Pericardium fibroblast (primary cell): ENCODE measurements around the gene FOXJ2. TPM values are rescaled to one million over a fixed set of nuclear protein-coding genes. Genes with fewer than 3 reads are reported as not detected.

ENCODE experiments used
- total RNA-seq: library from RNA; depleted of rRNA; stranded (reverse); fragments of >200 nt; gene quantifications from 2 replicates; pipeline ENCODE4 v1.2.3, GENCODE V29; 2015

Gene FOXJ2
- total RNA-seq: 10.4 and 11.4 TPM in 2 replicates

GRCh38 chr12:8032242-8033152 is at the start of gene FOXJ2:
Gene FOXJ2 (plus strand): TSS chr12:8032716. CDS start chr12:8039833, 7,117 bp downstream.

GRCh38 chr12:8065991-8066594 is 33.6 kb downstream of the FOXJ2 start, which contains the start of gene C3AR1:
Gene C3AR1 (minus strand): TSS chr12:8066359. CDS start chr12:8060185, 6,174 bp downstream.

Other genes with a start within 250 kb of the FOXJ2 start
- gene NANOG, start 243.3 kb upstream of the FOXJ2 start, total RNA-seq: not detected in 2 replicates
- not detected in 2 replicates for gene SLC2A14, start 159.8 kb upstream of the FOXJ2 start, total RNA-seq
- 31.7 and 52.7 TPM in 2 replicates for gene SLC2A3, start 96.5 kb upstream of the FOXJ2 start, total RNA-seq
- gene C3AR1, start 33.6 kb downstream of the FOXJ2 start, total RNA-seq: not detected in 2 replicates
- 23.8 and 25.1 TPM in 2 replicates for gene NECAP1, start 49.6 kb downstream of the FOXJ2 start, total RNA-seq
- not detected in 2 replicates for gene CLEC4A, start 90.9 kb downstream of the FOXJ2 start, total RNA-seq
- not detected in 2 replicates for gene ZNF705A, start 124.3 kb downstream of the FOXJ2 start, total RNA-seq
- gene FAM90A1, start 194.9 kb downstream of the FOXJ2 start, total RNA-seq: 0.09 and 0.93 TPM in 2 replicates